HepG2 (cell line): ENCODE data around the gene CTSW. TPM values are rescaled to one million over a fixed set of nuclear protein-coding genes. Genes with fewer than 3 reads are reported as not detected.

ENCODE experiments used
- ATAC-seq: fragments of 200-7000 bp; cut with Tn5 transposase; 3 replicates; pipeline ENCODE4 v1.9.1; 2020; ENCODE audit warnings: mild to moderate bottlenecking, moderate library complexity
- BruUV-seq: library from RNA; stranded (reverse); fragments of 400-500 nt; replicated peaks from 2 replicates; lab custom pipeline; 2021; lab: Mats Ljungman, UMichigan
- CTCF ChIA-PET: fragments of 300-600 bp; formaldehyde crosslinking; extraction: SDS; loops from one replicate; lab custom pipeline; 2021; ENCODE audit warnings: low total read pairs, inconsistent platforms, low intra/inter-chr PET ratio; lab: Yijun Ruan, JAX
- POLR2A ChIA-PET: fragments of 350-600 bp; sonication (Branson Sonifier 250); formaldehyde crosslinking; loops from one replicate; lab custom pipeline; 2020; ENCODE audit warnings: antibody characterized with exemption, inconsistent platforms; lab: Yijun Ruan, JAX
- DNase-seq: peaks from one replicate; pipeline ENCODE4 v3.0.0-alpha.2; 2015; ENCODE audit warnings: low spot score
- FAIRE-seq: peaks from 3 replicates; lab custom pipeline; 2011; peaks lifted over from hg19 to GRCh38; lab: Jason Lieb, UNC
- H2AFZ ChIP-seq: one replicate; pipeline ENCODE4 v1.6.1; 2011; ENCODE audit warnings: low read length, inconsistent platforms
- H3K27ac ChIP-seq: fragments of 300-600 bp; 3 replicates; pipeline ENCODE4 v1.8.0; 2011; ENCODE audit warnings: mixed run types, mild to moderate bottlenecking, mixed read lengths, low read length, inconsistent platforms; ENCODE audit not compliant: insufficient read depth; ENCODE audit errors: extremely low read length
- H3K27me3 ChIP-seq, 2 experiments: fragments of 200-600 bp in 1 of 2; 2 replicates in 1 of 2; 3 replicates in 1 of 2; pipeline versions ENCODE4 v1.6.0 to v1.8.0; 2011; ENCODE audit warnings: low read length in 2 of 2, mild to moderate bottlenecking in 2 of 2, moderate library complexity in 2 of 2, inconsistent platforms in 1 of 2; ENCODE audit not compliant: insufficient read depth in 2 of 2, control insufficient read depth in 1 of 2
- H3K36me3 ChIP-seq, 2 experiments: fragments of 200-600 bp in 1 of 2; replicated peaks in 1 of 2; 2 replicates in 1 of 2; 3 replicates in 1 of 2; pipeline versions ENCODE4 v1.5.1 to v1.8.0; 2011; ENCODE audit warnings: low read length in 2 of 2, inconsistent platforms in 1 of 2; ENCODE audit not compliant: insufficient read depth in 2 of 2, control insufficient read depth in 1 of 2
- H3K4me1 ChIP-seq: 2 replicates; pipeline ENCODE4 v1.5.1; 2012; ENCODE audit warnings: low read length, inconsistent platforms; ENCODE audit not compliant: insufficient read depth
- H3K4me2 ChIP-seq: 2 replicates; pipeline ENCODE4 v1.6.0; 2011; ENCODE audit warnings: low read depth, low read length, inconsistent platforms
- H3K4me3 ChIP-seq, 3 experiments: fragments of 200-600 bp in 1 of 3; sonication (generic), shearing (Covaris generic) in 1 of 3; replicated peaks in 1 of 3; 2 replicates each; pipeline ENCODE4 v1.5.1; 2011 to 2016; ENCODE audit warnings: low read length in 3 of 3, inconsistent platforms in 2 of 3, low read depth in 2 of 3, mild to moderate bottlenecking in 2 of 3, control low read depth in 1 of 3, mixed read lengths in 1 of 3; ENCODE audit not compliant: insufficient read depth in 1 of 3
- H3K79me2 ChIP-seq: one replicate; pipeline ENCODE4 v1.6.1; 2011; ENCODE audit warnings: low read length, inconsistent platforms; ENCODE audit not compliant: insufficient read depth
- H3K9ac ChIP-seq: 2 replicates; pipeline ENCODE4 v1.6.0; 2011; ENCODE audit warnings: mild to moderate bottlenecking, low read depth, low read length, inconsistent platforms; ENCODE audit not compliant: insufficient read depth
- H3K9me3 ChIP-seq: 2 replicates; pipeline ENCODE4 v1.5.1; 2012; ENCODE audit warnings: mild to moderate bottlenecking, low read length
- H4K20me1 ChIP-seq: 2 replicates; pipeline ENCODE4 v1.6.0; 2011; ENCODE audit warnings: inconsistent platforms, mild to moderate bottlenecking, low read length, moderate library complexity; ENCODE audit not compliant: insufficient read depth
- AGO1 ChIP-seq: fragments of 200-400 bp; formaldehyde crosslinking; IDR thresholded peaks from 2 replicates; pipeline ENCODE4 v1.6.1; 2017; ENCODE audit warnings: mild to moderate bottlenecking, low read depth, low read length, moderate library complexity; ENCODE audit not compliant: poor library complexity, severe bottlenecking
- FOXK2 ChIP-seq: fragments of 450-650 bp; IDR thresholded peaks from 2 replicates; pipeline ENCODE4 v1.6.1; 2016
- HOXA3 ChIP-seq: sonication (generic); formaldehyde crosslinking; IDR thresholded peaks from 2 replicates; pipeline ENCODE4 v1.5.0; 2020; ENCODE audit warnings: missing genetic modification reagents
- SNAPC4 ChIP-seq: sonication (generic); formaldehyde crosslinking; IDR thresholded peaks from 2 replicates; pipeline ENCODE4 v1.4.0; 2020; ENCODE audit warnings: mild to moderate bottlenecking, missing genetic modification reagents
- SSRP1 ChIP-seq: IDR thresholded peaks from 2 replicates; pipeline ENCODE4 v1.6.1; 2016; ENCODE audit warnings: control low read depth
- TRIM22 ChIP-seq: fragments of 450-650 bp; IDR thresholded peaks from 2 replicates; pipeline ENCODE4 v1.6.1; 2017
- ZBTB26 ChIP-seq: IDR thresholded peaks from 2 replicates; pipeline ENCODE4 v1.6.1; 2016; ENCODE audit warnings: missing compliant biosample characterization, missing genetic modification reagents, borderline replicate concordance
- ZBTB37 ChIP-seq: sonication (generic); formaldehyde crosslinking; IDR thresholded peaks from 2 replicates; pipeline ENCODE4 v1.4.0; 2020; ENCODE audit warnings: mild to moderate bottlenecking, missing genetic modification reagents
- ZFP37 ChIP-seq: sonication (generic); formaldehyde crosslinking; IDR thresholded peaks from 2 replicates; pipeline ENCODE4 v1.4.0; 2020; ENCODE audit warnings: missing genetic modification reagents, borderline replicate concordance
- ZNF567 ChIP-seq: sonication (generic); formaldehyde crosslinking; IDR thresholded peaks from 2 replicates; pipeline ENCODE4 v1.8.1; 2023; ENCODE audit warnings: mild to moderate bottlenecking, missing genetic modification reagents, borderline replicate concordance
- ZNF83 ChIP-seq: sonication (generic); formaldehyde crosslinking; IDR thresholded peaks from 2 replicates; pipeline ENCODE4 v1.4.0; 2020; ENCODE audit warnings: missing genetic modification reagents, mild to moderate bottlenecking, borderline replicate concordance
- ZSCAN21 ChIP-seq: sonication (generic); formaldehyde crosslinking; IDR thresholded peaks from 2 replicates; pipeline ENCODE4 v1.8.0; 2022; ENCODE audit warnings: mild to moderate bottlenecking, missing genetic modification reagents, moderate library complexity, borderline replicate concordance
- WGBS: methylation state at CpG from one replicate; pipeline ENCODE4 v1.1.6; 2017; ENCODE audit warnings: low lambda C conversion rate; 5-methylcytosine and 5-hydroxymethylcytosine counted together
- in situ Hi-C: cut with HindIII; loops from 2 replicates; pipeline ENCODE4 v1.10.0; 2017; ENCODE audit warnings: low pct_unique_long_range_greater_than_20kb; ENCODE audit not compliant: extremely low pct_ligation_motif_present
- intact Hi-C: fragments of 100-400 bp; cut with micrococcal nuclease; formaldehyde crosslinking; loops from one replicate; pipeline ENCODE4 v1.10.0; 2022; ENCODE audit not compliant: unreplicated experiment
- polyA plus RNA-seq, 8 experiments: library from polyadenylated mRNA; depleted of rRNA in 3 of 8; stranded (reverse) in 7 of 8; unstranded in 1 of 8; fragments of >200 nt; fragmentation: Illumina TruSeq in 4 of 8; extraction: Trizol in 4 of 8; gene quantifications; 2 replicates each; pipeline versions ENCODE4 v1.2.1 to v1.2.3, GENCODE V29; 2011 to 2016; ENCODE audit warnings: low read depth in 4 of 8, missing spikeins in 1 of 8, mixed read lengths in 1 of 8; ENCODE audit not compliant: insufficient read depth in 1 of 8
- total RNA-seq, 5 experiments: library from RNA; depleted of rRNA; stranded (reverse); fragments of >200 nt; fragmentation: Illumina TruSeq; extraction: Trizol; gene quantifications; 2 replicates each; pipeline ENCODE4 v1.2.3, GENCODE V29; 2016; ENCODE audit warnings: low read depth in 1 of 5

The CTSW gene
- total and polyA plus RNA-seq, 2 of the 13 experiments (the other 11 are each of a cell fraction or from before 2014, with no cell fraction given): 0.09 TPM; not detected in 1

- TF ChIP-seq SNAPC4 (CRISPR knock-in tag) (no peak), ZBTB26 (no peak)
- TF ChIP-seq, all 625 proteins: peak for 0
Observed at GRCh38 chr11:65864706-65865471, 14.7 kb upstream of the CTSW start (continued).

- POLR2A ChIA-PET: interaction anchor here (1.2 kb wide), 1 partner anchor 25 kb away, joined by 3 read pairs; the partner anchor contains the start of gene CCDC85B
- Histone ChIP-seq H3K27me3 (no peaks in the 10 kb centered on the region), H4K20me1 (no peaks in the 10 kb centered on the region), H3K9ac (no peak overlapping the region), H3K4me1 (peaks cover 22% of the 10 kb centered on the region), H3K4me2 (no peak overlapping the region), H3K4me3 (no peak overlapping the region), H3K36me3 (peaks cover 14 to 51% of the 10 kb centered on the region in 2 experiments; a peak in 4 of 5 replicates), H3K79me2 (peaks cover 10% of the 10 kb centered on the region), H2AFZ (no peak overlapping the region), H3K9me3 (no peaks in the 10 kb centered on the region), H3K27ac (no peak overlapping the region)
- ATAC-seq: no peak
- 98% methylated on average over 5 of the region's 9 CpGs for WGBS
- no peak for FAIRE-seq
- DNase-seq: no peak
- intact Hi-C loops (no loop called here), in situ Hi-C loops (no loop called here)
- CTCF ChIA-PET: no interaction called here
- BruUV-seq: no TSS peak
- TF ChIP-seq SSRP1 (CRISPR knock-in tag) (no peak), ZBTB37 (CRISPR knock-in tag) (no peak), HOXA3 (CRISPR knock-in tag) (no peak), ZNF83 (no peak), ZFP37 (CRISPR knock-in tag) (no peak), TRIM22 (no peak), ZSCAN21 (CRISPR knock-in tag) (no peak), FOXK2 (no peak), ZNF567 (no peak), AGO1 (no peak)
Observed at GRCh38 chr11:65865550-65866172, 14.0 kb upstream of the CTSW start.
